SHP77 treated with DMSO at 0.1 percent for 48 hours (cell line): ENCODE data around the gene NUDT5.
A peak's percentile ranks its signal among the peaks of the same experiment; 100 is the strongest.

Source experiments
- DNase-seq: peaks from one replicate; lab custom pipeline; 2025; lab: John Stamatoyannopoulos, UW

NUDT5 gene

DNA sequence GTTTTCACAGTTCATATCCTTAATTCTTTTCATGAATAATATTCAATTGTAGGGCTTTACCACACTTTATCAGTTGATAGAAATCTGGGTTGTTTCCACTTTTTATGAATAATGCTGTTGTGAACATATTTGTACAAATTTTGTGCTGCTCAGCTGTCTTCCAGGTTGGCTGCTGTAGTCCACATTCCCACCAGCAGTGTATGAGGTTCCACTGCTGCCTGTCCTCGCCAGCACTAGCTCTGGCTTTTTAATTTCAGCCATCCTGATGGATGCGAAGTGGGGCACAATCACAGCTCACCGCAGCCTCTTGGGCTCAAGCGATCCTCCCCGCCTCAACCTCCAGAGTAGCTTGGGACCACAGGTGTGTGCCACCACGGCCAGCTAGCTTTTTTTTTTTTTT lies 32.8 kb downstream of the NUDT5 start:
- DNase-seq, result no peak

DNA sequence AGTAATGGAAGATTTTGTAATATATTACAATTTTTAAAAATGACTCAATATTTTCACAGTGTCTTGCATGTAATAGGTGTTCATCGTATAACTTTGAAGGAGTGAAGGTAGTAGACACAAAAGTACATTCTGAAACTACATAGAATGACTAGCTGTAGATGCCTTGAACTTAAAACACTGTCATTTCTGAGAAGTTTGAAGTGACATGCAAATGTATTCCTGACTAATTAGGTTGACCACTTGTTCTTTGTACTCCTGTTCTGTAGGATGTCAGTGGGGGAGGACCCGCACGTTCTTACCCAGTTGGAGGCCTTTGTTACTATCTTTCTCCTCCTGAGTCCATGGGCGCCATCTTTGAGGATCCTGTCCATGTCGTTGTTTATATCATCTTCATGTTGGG lies 35.0 kb downstream of the NUDT5 start:
- DNase-seq, result no peak

DNA sequence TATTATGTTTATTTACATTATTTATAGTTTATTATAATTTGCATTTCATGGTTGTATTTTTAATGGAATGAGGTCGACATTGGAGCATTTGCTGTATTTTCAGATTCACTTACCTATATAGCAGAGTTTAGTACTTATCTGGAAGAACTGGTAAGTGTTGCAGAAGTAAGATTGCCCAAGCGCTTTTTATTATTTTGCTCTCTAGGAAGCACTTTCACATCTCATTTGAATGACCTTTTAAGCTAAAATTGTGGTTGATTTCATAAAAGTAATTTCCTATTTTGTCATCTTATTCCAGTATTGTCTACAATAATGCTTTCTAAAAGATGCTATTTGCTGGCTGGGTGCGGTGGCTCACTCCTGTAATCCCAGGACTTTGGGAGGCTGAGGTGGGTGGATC lies 37.6 kb downstream of the NUDT5 start:
- DNase-seq, result no peak

DNA sequence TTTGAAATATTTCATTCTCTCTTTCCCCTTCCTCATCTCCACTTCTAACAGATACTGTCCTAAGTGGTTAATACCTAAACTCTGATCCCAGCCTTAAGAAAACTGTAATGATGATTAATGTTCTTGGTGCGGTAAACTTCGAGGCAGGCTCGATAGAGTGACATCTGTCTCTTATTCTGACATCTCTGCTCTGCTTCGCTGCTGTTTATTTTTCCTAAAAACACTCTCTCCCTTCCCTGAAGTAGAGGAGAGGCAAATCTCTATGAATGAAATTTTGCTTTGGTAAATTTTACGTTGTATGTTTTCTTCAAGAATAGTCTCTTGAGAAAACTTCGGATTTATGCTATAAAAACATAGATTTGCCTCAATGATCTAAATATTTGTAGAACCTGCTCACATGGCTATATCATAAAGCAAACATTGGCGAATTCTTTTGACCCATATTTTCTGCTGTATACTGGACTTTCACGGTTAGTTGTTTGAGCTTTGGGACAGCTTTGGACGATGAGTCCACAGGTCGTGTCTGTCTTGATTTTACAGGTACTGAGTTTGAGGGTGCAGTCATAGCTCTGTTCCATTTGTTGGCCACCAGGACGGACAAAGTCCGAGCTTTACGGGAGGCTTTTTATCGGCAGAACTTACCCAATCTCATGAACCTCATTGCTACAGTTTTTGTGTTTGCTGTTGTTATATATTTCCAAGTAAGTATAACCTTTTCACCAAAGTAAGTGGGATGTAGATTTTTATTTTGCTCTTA lies 39.1 kb downstream of the NUDT5 start:
- DNase-seq, result no peak

DNA sequence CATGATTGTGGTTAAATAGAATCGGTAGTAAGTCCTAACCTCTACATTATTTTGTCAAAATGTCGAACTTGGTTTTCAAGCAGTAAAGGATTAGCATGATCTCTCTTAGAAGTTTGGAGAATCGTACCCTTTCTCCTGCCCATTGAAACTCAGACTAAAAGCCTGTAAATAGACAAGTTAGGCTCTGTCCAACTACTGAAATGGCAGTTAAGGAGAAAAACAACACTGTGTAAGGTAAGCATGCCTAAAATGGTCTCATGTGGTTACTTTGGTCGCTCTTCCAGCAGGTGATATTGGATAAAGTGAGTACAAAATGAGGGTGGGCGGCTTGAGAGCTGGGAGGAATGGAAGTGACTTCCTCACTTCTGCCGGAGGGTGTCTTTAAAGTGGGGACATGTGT lies 41.2 kb downstream of the NUDT5 start:
- no peak for DNase-seq

- DNase-seq, result no peak
Measured at GRCh38 chr10:12150163-12150562, 45.5 kb downstream of the NUDT5 start.

DNA sequence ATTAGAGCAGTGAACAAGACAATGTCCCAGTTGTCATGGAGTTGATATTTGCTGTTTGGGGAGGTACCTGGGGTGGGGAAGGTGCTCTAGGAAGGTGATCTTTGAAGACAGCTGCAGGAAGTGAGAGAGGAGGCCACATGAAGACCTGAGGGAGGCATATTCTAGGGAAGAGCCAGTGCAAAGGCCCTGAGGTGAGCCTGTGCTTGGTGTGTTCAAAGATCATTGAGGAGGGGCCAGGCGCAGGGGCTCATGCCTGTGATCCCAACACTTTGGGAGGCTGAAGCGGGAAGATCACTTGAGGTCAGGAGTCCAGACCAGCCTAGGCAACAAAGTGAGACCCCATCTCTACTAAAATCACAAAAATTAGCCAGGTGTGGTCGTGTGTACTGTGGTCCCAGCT lies 51.2 kb downstream of the NUDT5 start:
- DNase-seq, result no peak

DNA sequence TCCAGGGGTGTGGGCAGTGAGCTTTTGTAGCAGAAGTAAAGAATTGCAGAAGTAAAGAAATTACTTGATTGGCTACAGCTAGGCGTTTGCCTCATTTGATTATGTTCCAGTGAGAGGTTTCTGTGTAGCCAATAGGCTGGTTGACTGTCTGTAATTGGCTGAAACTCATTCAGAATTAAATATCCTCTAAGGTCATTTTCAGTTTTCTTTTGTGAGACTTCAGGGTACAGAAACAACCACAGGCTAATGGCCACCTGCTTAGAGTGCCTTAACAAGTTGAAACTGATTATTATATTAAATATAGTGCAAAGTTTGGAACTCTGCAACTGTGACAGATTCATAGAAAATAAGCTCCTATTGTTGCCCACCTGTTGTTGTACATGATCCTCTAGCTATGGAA lies 55.7 kb downstream of the NUDT5 start:
- DNase-seq, result no peak

DNA sequence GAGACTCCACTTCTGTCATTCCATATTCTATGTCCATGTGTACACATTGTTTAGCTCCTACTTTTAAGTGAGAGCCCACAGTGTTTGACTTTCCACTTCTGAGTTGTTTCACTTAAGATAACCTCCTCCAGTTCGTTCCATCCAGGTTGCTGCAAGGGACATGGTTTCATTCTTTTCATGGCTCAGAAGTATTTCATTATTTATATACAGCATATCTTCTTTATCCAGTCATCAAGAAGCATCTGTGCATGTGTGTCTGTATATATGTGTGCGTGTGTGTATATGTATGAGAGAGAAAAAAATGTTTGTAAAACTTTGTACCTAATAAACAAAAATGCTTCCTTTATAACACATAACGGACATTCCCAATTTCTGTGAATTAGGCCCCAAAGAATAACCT lies 60.1 kb downstream of the NUDT5 start:
- no peak for DNase-seq

GRCh38 chr10:12130237-12130872 lies 65.3 kb downstream of the NUDT5 start:
- DNase-seq, result peak; percentile 36

DNA sequence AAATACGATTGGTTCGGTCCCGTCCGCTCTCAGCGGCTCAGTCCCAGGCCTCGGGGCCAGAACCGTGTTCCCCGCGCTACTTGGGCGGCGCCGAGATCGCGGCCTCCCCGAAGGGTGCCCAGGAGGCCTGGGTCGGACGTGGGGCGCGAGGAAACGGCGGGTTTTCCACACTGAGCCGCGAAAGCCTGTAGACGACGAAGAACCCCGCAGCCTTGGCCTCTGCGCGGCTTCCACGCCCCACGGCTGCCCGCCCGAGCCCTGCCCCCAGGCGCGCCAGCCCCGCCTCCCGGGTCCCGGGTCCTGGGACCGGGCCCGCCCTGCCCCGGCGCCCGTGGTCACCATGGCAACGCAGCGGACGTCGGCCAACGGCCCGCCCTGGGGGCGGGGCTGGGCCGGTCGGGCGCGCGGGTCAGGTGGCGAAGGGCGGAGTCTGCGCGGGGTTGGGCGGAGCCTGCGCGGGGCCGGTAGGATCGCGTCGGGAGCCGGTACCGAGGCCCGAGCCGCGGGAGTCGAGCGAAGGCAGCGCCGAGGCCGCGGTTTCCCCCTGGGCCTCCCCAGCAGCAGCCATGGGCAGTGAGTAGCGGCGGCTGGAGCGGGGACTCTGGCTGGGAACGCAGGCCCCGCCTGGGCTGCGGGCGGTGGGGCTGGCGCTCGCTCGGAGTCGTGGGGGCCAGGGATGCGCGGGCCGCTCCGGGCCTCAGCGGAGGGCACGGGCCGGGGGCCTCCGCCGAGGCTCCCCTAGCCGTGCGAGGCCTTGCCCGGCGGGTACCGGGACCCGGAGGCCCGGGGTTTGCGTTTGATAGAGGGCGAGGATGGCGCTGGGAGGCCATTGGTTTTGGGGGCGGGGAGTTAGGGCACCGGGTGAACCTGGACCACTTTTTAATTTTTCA lies 66.2 kb downstream of the NUDT5 start, which contains the start of gene SEC61A2:
Gene SEC61A2 (plus strand): TSS at position 456 of the 890 bp plus-strand sequence. CDS start 111 bp downstream, at position 567.
- DNase-seq, result peak; percentile 38

DNA sequence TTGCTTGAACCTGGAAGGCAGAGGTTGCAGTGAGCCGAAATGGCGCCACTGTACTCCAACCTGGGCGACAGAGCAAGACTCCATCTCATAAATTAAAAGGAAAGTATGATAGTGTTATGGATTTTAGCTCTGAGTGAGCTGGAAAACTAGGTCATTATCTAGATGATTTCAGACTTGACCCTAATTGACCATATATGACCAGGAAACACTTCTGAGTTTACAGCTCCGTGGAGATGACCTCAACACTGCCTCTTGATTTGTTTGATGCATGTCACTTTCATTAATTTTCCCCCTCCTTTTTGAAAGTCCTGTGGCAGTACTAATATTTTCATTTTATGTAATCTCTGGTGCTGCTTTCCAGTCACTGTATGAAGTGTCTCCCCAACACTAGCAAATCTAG lies 74.0 kb downstream of the NUDT5 start:
- DNase-seq, result no peak
